Kidney (tissue), 14 donors: ENCODE measurements around the gene GRIPAP1. TPM values are rescaled to one million over a fixed set of nuclear protein-coding genes. Genes with fewer than 3 reads are reported as not detected.

Experiments used
- DNase-seq, 5 donors: peaks; one replicate each; pipeline ENCODE4 v3.0.0-alpha.2; 2013 to 2020
- FAIRE-seq: peaks from 2 replicates; lab custom pipeline; 2012; peaks lifted over from hg19 to GRCh38; lab: Jason Lieb, UNC
- H3K27ac ChIP-seq, 2 donors: one replicate each; pipeline ENCODE4 v1.7.0; 2013; ENCODE audit warnings: low read depth in 2 of 2, low read length in 2 of 2, inconsistent platforms in 1 of 2
- H3K27me3 ChIP-seq: one replicate; pipeline ENCODE4 v1.7.1; 2013; ENCODE audit warnings: low read length, inconsistent platforms; ENCODE audit not compliant: control insufficient read depth, insufficient read depth
- H3K36me3 ChIP-seq, 3 donors: one replicate each; pipeline versions ENCODE4 v1.7.0 to v1.7.1; 2013; ENCODE audit warnings: low read length in 3 of 3, control low read depth in 1 of 3, inconsistent platforms in 1 of 3; ENCODE audit not compliant: insufficient read depth in 3 of 3, control insufficient read depth in 2 of 3
- H3K4me1 ChIP-seq, 3 donors: one replicate each; pipeline versions ENCODE4 v1.7.0 to v1.7.1; 2013; ENCODE audit warnings: low read length in 3 of 3, inconsistent platforms in 1 of 3, low read depth in 1 of 3; ENCODE audit not compliant: control insufficient read depth in 2 of 3, insufficient read depth in 2 of 3
- H3K4me3 ChIP-seq, 3 donors: one replicate each; pipeline versions ENCODE4 v1.7.0 to v1.8.1; 2013; ENCODE audit warnings: low read length in 3 of 3, control low read depth in 1 of 3, inconsistent platforms in 1 of 3
- H3K9ac ChIP-seq, 3 donors: one replicate each; pipeline versions ENCODE4 v1.7.0 to v1.7.1; 2013; ENCODE audit warnings: low read length in 3 of 3, control low read depth in 1 of 3, inconsistent platforms in 1 of 3
- H3K9me3 ChIP-seq, 3 donors: one replicate each; pipeline versions ENCODE4 v1.7.0 to v1.7.1; 2013; ENCODE audit warnings: low read length in 3 of 3, control low read depth in 1 of 3, inconsistent platforms in 1 of 3; ENCODE audit not compliant: control insufficient read depth in 2 of 3, insufficient read depth in 1 of 3
- CTCF ChIP-seq: IDR thresholded peaks from 3 replicates; pipeline ENCODE4 v1.5.1; 2012; ENCODE audit warnings: mild to moderate bottlenecking, moderate library complexity, borderline replicate concordance; ENCODE audit not compliant: insufficient read depth; ENCODE audit errors: extremely low read depth
- intact Hi-C: fragments of 100-400 bp; cut with DNase I; formaldehyde crosslinking; loops from one replicate; pipeline ENCODE4 v1.11.1; 2022
- polyA plus RNA-seq: library from polyadenylated mRNA; stranded (reverse); fragments of 350-450 nt; fragmentation: Illumina TruSeq; extraction: RNeasy Lipid Tissue Mini Kit (QIAGEN cat#74804); gene quantifications from one replicate; pipeline ENCODE4 v1.2.3, GENCODE V29; 2014; ENCODE audit warnings: low read depth, low replicate concordance; ENCODE audit not compliant: insufficient read depth
- total RNA-seq: library from RNA; stranded (reverse); fragmentation: NEBNext Ultra II Directional; extraction: Animal tissue kit (Norgen Biotek cat#: 25700); gene quantifications from one replicate; pipeline ENCODE4 v1.2.1, GENCODE V29; 2021
- donor health status: control.
- donor health status: control.
- donor health status: control.
- donor health status: control.
- donor health status: control.
- donor health status: DM: yes; HTN: yes; CAD: no.
- donor health status: Normal renal cell carcinoma (clear cell type).

Gene GRIPAP1
- total and polyA plus RNA-seq, 2 donors from 2014 or later = 24.0 to 52.8 TPM

DNA sequence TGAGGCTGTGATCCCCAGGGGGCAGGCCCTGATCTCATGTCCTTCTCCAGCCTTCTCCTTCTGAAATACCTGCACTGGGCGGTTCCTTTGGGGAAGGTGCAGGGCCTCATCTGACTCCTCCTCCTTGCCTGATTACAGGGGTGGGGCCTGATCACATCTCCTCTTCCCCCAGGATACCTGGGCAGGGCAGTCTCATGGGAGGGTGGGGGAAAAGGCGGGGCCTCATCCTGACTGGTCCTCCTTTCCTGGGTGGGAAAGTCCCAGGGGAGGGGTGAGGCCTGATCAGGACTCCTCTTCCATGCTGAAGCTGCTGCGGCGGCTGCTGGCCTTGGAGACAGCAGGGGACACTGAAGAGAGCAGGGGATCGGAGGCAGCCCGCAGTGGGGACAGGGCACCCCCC, 27.8 kb upstream of the GRIPAP1 start:
- Histone ChIP-seq H3K9me3 (no peaks in the 10 kb centered on the region), H3K4me3 (no peak overlapping the region), H3K9ac (no peak overlapping the region), H3K36me3 (peaks cover 0 to 10% (median 7%) of the 10 kb centered on the region in 3 donors), H3K4me1 (no peaks in the 10 kb centered on the region), H3K27ac (no peak overlapping the region), H3K27me3 (no peaks in the 10 kb centered on the region)
- no peak for FAIRE-seq
- peak in 2 of 5 donors; percentile 24 to 51 for DNase-seq
- TF ChIP-seq CTCF = no peak
- intact Hi-C loops = no loop called here

GRCh38 chrX:49019599-49020249, 17.7 kb upstream of the GRIPAP1 start:
- H3K36me3 ChIP-seq = no peaks in the 10 kb centered on the region
- intact Hi-C loops = no loop called here
- H3K27me3 ChIP-seq = no peaks in the 10 kb centered on the region
- peak in 1 of 5 donors; percentile 6 for DNase-seq
- no peaks in the 10 kb centered on the region for H3K4me1 ChIP-seq
- no peak overlapping the region for H3K9ac ChIP-seq
- TF ChIP-seq CTCF = no peak
- H3K4me3 ChIP-seq = no peak overlapping the region
- no peak for FAIRE-seq
- H3K9me3 ChIP-seq = no peaks in the 10 kb centered on the region
- no peak overlapping the region for H3K27ac ChIP-seq

- intact Hi-C loops = no loop called here
- no peaks in the 10 kb centered on the region for H3K27me3 ChIP-seq
- H3K9me3 ChIP-seq = no peaks in the 10 kb centered on the region
- no peaks in the 10 kb centered on the region for H3K4me1 ChIP-seq
- no peak overlapping the region for H3K27ac ChIP-seq
- no peaks in the 10 kb centered on the region for H3K36me3 ChIP-seq
- DNase-seq = no peak
- H3K4me3 ChIP-seq = no peak overlapping the region
- FAIRE-seq = no peak
- H3K9ac ChIP-seq = no peak overlapping the region
- no peak for TF ChIP-seq CTCF
These were observed 17.0 kb upstream of the GRIPAP1 start for GRCh38 chrX:49019050-49019449.
